Measurements from ENCODE around the gene ITGB4. TPM values are rescaled to one million over a fixed set of nuclear protein-coding genes. Genes with fewer than 3 reads are reported as not detected.
A peak's percentile ranks its signal among the peaks of the same experiment; 100 is the strongest.

ITGB4 gene
- total and polyA plus RNA-seq, 9 of the 15 experiments (the other 6 are each of a cell fraction or from before 2014, with no cell fraction given): 0.05 to 2.8 (median 0.76) TPM; not detected in 3

DNA sequence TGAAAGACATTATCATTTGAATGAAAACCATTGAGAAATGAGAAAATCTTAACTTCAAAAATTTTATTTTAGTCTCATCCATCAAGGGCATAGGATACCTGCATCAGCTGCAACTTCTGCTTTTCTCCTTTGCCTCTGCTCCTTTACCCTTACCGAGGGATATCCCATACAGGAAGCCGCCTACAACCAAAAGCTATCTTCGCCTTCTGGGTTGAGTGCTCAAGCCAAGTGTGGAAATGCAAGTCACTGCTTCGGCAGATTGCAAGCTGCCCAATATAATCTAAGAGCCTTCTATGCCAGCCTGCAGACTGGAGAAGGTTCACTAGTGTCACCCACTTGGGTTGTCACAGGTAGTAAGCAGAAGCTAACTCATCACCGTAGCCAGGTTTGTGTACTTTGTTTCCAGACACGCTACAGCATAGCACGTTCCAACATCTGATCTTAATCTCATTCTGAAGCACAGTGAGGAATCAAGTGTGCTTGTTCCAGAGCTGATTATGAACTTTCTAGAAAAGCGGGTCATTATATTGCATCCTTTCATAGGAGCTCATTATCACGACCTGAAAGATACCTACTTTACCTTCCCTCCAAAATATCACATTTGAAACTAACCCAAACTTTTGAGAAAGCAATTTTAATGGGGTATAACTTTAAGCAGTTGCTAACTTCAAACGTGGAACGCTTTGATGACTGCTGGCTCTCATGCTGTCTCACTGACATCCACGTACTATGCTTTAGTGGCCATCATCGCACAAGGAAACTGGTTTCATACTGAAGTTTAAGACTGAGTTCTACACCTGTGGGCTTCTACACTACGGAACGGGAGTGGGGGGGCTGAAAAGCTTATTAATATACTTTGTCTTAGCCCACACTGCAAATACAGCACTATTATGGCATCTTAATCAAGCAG lies 55.4 kb downstream of the ITGB4 start (continued):
- TF ChIP-seq, protein P1, sequence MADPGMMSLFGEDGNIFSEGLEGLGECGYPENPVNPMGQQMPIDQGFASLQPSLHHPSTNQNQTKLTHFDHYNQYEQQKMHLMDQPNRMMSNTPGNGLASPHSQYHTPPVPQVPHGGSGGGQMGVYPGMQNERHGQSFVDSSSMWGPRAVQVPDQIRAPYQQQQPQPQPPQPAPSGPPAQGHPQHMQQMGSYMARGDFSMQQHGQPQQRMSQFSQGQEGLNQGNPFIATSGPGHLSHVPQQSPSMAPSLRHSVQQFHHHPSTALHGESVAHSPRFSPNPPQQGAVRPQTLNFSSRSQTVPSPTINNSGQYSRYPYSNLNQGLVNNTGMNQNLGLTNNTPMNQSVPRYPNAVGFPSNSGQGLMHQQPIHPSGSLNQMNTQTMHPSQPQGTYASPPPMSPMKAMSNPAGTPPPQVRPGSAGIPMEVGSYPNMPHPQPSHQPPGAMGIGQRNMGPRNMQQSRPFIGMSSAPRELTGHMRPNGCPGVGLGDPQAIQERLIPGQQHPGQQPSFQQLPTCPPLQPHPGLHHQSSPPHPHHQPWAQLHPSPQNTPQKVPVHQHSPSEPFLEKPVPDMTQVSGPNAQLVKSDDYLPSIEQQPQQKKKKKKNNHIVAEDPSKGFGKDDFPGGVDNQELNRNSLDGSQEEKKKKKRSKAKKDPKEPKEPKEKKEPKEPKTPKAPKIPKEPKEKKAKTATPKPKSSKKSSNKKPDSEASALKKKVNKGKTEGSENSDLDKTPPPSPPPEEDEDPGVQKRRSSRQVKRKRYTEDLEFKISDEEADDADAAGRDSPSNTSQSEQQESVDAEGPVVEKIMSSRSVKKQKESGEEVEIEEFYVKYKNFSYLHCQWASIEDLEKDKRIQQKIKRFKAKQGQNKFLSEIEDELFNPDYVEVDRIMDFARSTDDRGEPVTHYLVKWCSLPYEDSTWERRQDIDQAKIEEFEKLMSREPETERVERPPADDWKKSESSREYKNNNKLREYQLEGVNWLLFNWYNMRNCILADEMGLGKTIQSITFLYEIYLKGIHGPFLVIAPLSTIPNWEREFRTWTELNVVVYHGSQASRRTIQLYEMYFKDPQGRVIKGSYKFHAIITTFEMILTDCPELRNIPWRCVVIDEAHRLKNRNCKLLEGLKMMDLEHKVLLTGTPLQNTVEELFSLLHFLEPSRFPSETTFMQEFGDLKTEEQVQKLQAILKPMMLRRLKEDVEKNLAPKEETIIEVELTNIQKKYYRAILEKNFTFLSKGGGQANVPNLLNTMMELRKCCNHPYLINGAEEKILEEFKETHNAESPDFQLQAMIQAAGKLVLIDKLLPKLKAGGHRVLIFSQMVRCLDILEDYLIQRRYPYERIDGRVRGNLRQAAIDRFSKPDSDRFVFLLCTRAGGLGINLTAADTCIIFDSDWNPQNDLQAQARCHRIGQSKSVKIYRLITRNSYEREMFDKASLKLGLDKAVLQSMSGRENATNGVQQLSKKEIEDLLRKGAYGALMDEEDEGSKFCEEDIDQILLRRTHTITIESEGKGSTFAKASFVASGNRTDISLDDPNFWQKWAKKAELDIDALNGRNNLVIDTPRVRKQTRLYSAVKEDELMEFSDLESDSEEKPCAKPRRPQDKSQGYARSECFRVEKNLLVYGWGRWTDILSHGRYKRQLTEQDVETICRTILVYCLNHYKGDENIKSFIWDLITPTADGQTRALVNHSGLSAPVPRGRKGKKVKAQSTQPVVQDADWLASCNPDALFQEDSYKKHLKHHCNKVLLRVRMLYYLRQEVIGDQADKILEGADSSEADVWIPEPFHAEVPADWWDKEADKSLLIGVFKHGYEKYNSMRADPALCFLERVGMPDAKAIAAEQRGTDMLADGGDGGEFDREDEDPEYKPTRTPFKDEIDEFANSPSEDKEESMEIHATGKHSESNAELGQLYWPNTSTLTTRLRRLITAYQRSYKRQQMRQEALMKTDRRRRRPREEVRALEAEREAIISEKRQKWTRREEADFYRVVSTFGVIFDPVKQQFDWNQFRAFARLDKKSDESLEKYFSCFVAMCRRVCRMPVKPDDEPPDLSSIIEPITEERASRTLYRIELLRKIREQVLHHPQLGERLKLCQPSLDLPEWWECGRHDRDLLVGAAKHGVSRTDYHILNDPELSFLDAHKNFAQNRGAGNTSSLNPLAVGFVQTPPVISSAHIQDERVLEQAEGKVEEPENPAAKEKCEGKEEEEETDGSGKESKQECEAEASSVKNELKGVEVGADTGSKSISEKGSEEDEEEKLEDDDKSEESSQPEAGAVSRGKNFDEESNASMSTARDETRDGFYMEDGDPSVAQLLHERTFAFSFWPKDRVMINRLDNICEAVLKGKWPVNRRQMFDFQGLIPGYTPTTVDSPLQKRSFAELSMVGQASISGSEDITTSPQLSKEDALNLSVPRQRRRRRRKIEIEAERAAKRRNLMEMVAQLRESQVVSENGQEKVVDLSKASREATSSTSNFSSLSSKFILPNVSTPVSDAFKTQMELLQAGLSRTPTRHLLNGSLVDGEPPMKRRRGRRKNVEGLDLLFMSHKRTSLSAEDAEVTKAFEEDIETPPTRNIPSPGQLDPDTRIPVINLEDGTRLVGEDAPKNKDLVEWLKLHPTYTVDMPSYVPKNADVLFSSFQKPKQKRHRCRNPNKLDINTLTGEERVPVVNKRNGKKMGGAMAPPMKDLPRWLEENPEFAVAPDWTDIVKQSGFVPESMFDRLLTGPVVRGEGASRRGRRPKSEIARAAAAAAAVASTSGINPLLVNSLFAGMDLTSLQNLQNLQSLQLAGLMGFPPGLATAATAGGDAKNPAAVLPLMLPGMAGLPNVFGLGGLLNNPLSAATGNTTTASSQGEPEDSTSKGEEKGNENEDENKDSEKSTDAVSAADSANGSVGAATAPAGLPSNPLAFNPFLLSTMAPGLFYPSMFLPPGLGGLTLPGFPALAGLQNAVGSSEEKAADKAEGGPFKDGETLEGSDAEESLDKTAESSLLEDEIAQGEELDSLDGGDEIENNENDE (IDR thresholded peaks at IDR 0.05; ENCODE audit: low read depth, low read length): peak; percentile 81
- TF ChIP-seq, protein P2, sequence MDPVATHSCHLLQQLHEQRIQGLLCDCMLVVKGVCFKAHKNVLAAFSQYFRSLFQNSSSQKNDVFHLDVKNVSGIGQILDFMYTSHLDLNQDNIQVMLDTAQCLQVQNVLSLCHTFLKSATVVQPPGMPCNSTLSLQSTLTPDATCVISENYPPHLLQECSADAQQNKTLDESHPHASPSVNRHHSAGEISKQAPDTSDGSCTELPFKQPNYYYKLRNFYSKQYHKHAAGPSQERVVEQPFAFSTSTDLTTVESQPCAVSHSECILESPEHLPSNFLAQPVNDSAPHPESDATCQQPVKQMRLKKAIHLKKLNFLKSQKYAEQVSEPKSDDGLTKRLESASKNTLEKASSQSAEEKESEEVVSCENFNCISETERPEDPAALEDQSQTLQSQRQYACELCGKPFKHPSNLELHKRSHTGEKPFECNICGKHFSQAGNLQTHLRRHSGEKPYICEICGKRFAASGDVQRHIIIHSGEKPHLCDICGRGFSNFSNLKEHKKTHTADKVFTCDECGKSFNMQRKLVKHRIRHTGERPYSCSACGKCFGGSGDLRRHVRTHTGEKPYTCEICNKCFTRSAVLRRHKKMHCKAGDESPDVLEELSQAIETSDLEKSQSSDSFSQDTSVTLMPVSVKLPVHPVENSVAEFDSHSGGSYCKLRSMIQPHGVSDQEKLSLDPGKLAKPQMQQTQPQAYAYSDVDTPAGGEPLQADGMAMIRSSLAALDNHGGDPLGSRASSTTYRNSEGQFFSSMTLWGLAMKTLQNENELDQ (CRISPR knock-in tag; IDR thresholded peaks at IDR 0.05; ENCODE audit: borderline replicate concordance): no peak
- TF ChIP-seq FOXJ3 (CRISPR knock-in tag; IDR thresholded peaks at IDR 0.05): no peak
- TF ChIP-seq ZNF431 (CRISPR knock-in tag; IDR thresholded peaks at IDR 0.05): 0 out of 2 replicates have a peak, but pooled peaks have one; percentile 12
- TF ChIP-seq TFAP4 (CRISPR knock-in tag; IDR thresholded peaks at IDR 0.05; ENCODE audit: borderline replicate concordance): peak; percentile 9; the same call in 1 of the 2 replicates
- TF ChIP-seq TEAD1 (CRISPR knock-in tag; IDR thresholded peaks at IDR 0.05): peak; percentile 32 to 77; a peak in 2 of 4 replicates
- TF ChIP-seq CXXC5 (CRISPR knock-in tag; IDR thresholded peaks at IDR 0.05): peak; percentile 26; the same call in 1 of the 2 replicates
- peak; percentile 91 for TF ChIP-seq POLR2A (conservative IDR thresholded peaks at IDR 0.05)
- TF ChIP-seq, protein P3, sequence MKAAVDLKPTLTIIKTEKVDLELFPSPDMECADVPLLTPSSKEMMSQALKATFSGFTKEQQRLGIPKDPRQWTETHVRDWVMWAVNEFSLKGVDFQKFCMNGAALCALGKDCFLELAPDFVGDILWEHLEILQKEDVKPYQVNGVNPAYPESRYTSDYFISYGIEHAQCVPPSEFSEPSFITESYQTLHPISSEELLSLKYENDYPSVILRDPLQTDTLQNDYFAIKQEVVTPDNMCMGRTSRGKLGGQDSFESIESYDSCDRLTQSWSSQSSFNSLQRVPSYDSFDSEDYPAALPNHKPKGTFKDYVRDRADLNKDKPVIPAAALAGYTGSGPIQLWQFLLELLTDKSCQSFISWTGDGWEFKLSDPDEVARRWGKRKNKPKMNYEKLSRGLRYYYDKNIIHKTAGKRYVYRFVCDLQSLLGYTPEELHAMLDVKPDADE (conservative IDR thresholded peaks at IDR 0.05; ENCODE audit: control insufficient read depth, low read depth, low read length): no peak; the same call in 1 of the 2 replicates
- TF ChIP-seq MCM2 (IDR thresholded peaks at IDR 0.05; ENCODE audit: low read depth): no peak

Measured in K562 (cell line).